Epithelial cell of esophagus (primary cell): Measurements from ENCODE around the gene PFKFB3.
A peak's percentile ranks its signal among the peaks of the same experiment; 100 is the strongest.
"Not testable (repeated sequence)": the region's sequence is repeated elsewhere in the genome, so short reads cannot be mapped to it uniquely, and the experiment has no call there.

Experiments
- DNase-seq: peaks from one replicate; pipeline ENCODE4 v3.0.0; 2010; ENCODE audit warnings: low read depth
- H3K4me3 ChIP-seq: 2 replicates; pipeline ENCODE4 v1.5.1; 2011; ENCODE audit warnings: mild to moderate bottlenecking, low read length, control low read depth
- CTCF ChIP-seq: IDR thresholded peaks from 2 replicates; pipeline ENCODE4 v1.5.1; 2011; ENCODE audit warnings: low read depth, mild to moderate bottlenecking, low read length, control low read depth, inconsistent platforms; ENCODE audit not compliant: insufficient read depth; ENCODE audit errors: missing control alignments

Gene PFKFB3

GRCh38 chr10:6163364-6164270 lies 39.1 kb upstream of the PFKFB3 start:
- no peak for TF ChIP-seq CTCF
- peak; percentile 89 for DNase-seq
- H3K4me3 ChIP-seq = peak overlapping the region; percentile 85

- TF ChIP-seq CTCF = no peak
- H3K4me3 ChIP-seq = peak overlapping the region; percentile 85
- DNase-seq = no peak
Measured at GRCh38 chr10:6164271-6165095, 38.2 kb upstream of the PFKFB3 start.

GRCh38 chr10:6165221-6165725 lies 37.5 kb upstream of the PFKFB3 start:
- peak; percentile 68 for DNase-seq
- TF ChIP-seq CTCF = no peak
- H3K4me3 ChIP-seq = no peak overlapping the region

- H3K4me3 ChIP-seq, DNase-seq: not testable (repeated sequence)
Measured at GRCh38 chr10:6165933-6166332, 36.8 kb upstream of the PFKFB3 start.

- H3K4me3 ChIP-seq = no peak overlapping the region
- no peak for DNase-seq
- no peak for TF ChIP-seq CTCF
Measured at GRCh38 chr10:6167456-6167855, 35.3 kb upstream of the PFKFB3 start.

GRCh38 chr10:6168084-6168483 lies 34.6 kb upstream of the PFKFB3 start:
- no peak overlapping the region for H3K4me3 ChIP-seq
- TF ChIP-seq CTCF = no peak
- no peak for DNase-seq

- DNase-seq = no peak
- TF ChIP-seq CTCF = no peak
- no peak overlapping the region for H3K4me3 ChIP-seq
Measured at GRCh38 chr10:6170638-6171037, 32.1 kb upstream of the PFKFB3 start.
